ENCODE results near the gene CFAP251.
"Not testable (repeated sequence)": the region's sequence is repeated elsewhere in the genome, so short reads cannot be mapped to it uniquely, and the experiment has no call there.

The CFAP251 gene

GRCh38 chr12:121917950-121918678 is at the start of gene CFAP251:
TSS of gene CFAP251 (plus strand) at chr12:121918592. CDS start at chr12:121921306, 2,714 bp downstream.
- no peak for DNase-seq

- not testable (repeated sequence) for DNase-seq
Measured at GRCh38 chr12:121869229-121869628, 49.2 kb upstream of the CFAP251 start.

DNA sequence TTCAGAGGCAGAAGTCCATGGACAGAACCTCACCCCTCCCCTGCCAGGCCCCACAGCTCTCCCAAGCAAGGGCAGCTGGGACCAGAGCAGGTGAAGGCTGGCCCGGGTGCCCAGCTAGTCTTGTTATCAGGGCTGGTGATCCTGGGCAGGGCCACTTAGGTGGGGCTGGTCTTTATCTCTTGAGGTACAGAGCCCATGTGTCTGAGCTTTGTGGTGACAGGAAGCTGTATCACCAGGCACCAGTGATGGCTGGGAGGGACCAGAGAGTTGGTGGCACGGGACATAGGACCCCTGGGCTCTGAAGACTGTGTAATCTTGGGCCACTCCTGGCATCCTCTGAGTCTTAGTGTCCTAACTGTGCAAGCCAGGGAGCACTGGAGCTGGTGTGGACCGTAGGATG is 46.9 kb upstream of the CFAP251 start:
- DNase-seq: no peak

GRCh38 chr12:121872546-121873215 is 45.7 kb upstream of the CFAP251 start:
- no peak for DNase-seq

- DNase-seq: no peak
Measured at GRCh38 chr12:121873216-121873569, 45.2 kb upstream of the CFAP251 start.

- no peak for DNase-seq
Measured at GRCh38 chr12:121874071-121874470, 44.3 kb upstream of the CFAP251 start.

GRCh38 chr12:121875582-121875981 is 42.8 kb upstream of the CFAP251 start:
- DNase-seq: no peak

GRCh38 chr12:121876080-121876447 is 42.3 kb upstream of the CFAP251 start:
- DNase-seq: not testable (repeated sequence)

- DNase-seq: no peak
Measured at GRCh38 chr12:121883315-121883660, 35.1 kb upstream of the CFAP251 start.

- not testable (repeated sequence) for DNase-seq
Measured at GRCh38 chr12:121885129-121885528, 33.3 kb upstream of the CFAP251 start.

GRCh38 chr12:121888083-121888477 is 30.3 kb upstream of the CFAP251 start:
- no peak for DNase-seq

- peak; percentile 92 for DNase-seq
Measured at GRCh38 chr12:121888478-121889273, 29.7 kb upstream of the CFAP251 start, which contains the start of gene PSMD9. TSS of gene PSMD9 (plus strand) at chr12:121888790. CDS start at chr12:121888857, 67 bp downstream.

DNA sequence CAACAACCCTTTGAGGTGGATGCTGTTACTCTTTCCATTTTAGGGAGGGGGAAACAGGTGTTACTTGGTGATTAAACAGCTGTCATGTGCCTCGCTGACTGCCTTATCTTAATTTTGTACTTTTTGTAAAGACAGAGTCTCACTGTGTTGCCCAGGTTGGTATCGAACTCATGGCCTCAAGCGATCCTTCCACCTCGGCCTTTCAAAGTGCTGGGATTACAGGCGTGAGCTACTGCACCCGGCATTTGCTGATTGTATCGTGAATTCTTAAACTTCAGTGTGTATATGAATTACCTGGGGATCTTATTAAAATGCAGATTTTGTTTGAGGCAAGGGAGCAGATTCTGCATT is 29.1 kb upstream of the CFAP251 start:
- no peak for DNase-seq

GRCh38 chr12:121889661-121890060 is 28.7 kb upstream of the CFAP251 start:
- DNase-seq: not testable (repeated sequence)

DNA sequence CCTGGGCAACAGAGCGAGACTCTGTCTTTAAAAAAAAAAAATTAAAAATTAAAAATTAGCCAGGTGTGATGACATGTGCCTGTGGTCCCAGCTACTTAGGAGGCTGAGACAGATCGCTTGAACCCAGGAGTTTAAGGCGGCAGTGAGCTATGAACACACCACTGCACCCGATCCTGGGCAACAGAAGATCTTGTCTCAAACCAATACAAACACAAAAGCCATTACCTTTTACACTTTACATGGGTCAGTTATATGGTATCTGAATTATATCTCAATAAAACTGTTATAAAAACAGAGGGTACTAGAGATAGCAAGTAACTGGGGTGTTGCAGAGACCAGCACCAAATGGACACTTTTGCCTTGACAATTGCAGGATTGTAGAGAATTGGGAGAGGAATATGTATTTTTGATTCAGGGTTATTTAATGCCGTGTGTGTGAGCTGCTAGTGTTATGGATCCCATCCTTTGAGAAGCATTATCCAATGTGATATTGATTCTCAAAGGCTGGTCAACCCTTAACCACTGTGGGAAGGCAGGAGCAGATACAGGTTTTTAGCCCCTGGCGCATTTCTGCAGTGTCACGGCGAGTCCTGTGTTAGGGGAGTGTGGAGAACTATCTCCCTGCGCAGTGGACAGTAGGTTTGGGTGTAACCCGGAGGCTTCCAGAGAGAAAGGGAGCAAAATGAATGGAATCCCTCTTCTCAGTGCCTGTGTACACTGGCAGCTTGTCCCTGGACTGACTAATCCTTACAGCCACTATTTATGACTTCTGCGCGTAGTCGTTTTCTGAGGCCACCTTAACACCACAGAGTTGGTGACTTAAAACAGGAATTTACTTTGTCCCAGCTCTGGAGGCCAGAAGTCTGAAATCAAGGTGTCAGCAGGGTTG is 25.5 kb upstream of the CFAP251 start:
- no peak for DNase-seq

DNA sequence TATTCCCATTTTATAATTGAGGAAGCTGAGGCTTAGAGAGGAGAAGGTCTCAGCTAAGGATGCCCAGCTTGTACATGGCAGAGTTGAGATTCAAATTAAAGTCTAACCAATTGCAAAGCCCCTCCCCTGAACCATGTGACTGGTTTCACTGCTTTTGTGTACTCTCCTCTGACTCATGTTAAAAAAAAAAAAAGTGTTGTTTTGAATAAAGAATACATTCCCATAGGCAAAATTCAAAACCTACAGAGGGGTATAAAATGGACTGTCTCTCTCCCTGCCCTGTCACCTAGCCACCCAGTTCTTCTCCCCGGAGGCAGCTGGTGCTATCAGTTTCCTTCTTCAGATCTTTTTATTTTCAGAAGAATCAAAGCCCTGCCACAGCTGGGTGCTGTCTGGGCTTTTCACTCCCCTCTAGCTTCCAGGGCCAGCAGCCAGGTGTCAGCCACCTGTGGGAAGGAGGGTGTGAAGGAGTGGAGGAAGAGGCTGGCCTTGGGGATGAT is 24.4 kb upstream of the CFAP251 start:
- DNase-seq: no peak

DNA sequence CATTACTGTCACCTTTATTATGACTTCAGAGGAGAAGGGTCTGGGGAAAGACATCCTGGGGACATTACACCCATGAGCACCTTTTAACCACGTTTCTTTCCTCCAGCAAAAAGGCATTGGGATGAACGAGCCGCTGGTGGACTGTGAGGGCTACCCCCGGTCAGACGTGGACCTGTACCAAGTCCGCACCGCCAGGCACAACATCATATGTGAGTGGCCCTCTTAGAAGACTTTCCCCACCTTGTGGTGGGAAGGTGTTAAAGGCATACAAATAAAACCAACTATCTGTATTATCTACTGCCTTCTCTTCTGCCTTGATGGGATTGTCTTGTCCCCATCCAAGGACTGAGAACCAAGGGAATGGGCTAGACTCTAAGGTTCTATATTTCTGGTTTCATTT is 23.8 kb upstream of the CFAP251 start:
- DNase-seq: no peak

- DNase-seq: no peak
Measured at GRCh38 chr12:121898287-121898686, 20.1 kb upstream of the CFAP251 start.

DNA sequence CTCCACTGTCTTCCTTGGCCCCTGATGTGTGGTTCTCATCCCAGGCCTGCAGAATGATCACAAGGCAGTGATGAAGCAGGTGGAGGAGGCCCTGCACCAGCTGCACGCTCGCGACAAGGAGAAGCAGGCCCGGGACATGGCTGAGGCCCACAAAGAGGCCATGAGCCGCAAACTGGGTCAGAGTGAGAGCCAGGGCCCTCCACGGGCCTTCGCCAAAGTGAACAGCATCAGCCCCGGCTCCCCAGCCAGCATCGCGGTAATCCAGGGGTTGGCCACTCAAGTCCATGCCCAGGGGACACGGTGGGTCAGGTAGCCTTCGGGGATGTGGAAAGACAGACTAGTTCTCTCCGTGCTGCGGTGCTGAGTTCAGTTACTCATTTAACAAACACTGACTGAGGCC is 18.8 kb upstream of the CFAP251 start:
- no peak for DNase-seq

DNA sequence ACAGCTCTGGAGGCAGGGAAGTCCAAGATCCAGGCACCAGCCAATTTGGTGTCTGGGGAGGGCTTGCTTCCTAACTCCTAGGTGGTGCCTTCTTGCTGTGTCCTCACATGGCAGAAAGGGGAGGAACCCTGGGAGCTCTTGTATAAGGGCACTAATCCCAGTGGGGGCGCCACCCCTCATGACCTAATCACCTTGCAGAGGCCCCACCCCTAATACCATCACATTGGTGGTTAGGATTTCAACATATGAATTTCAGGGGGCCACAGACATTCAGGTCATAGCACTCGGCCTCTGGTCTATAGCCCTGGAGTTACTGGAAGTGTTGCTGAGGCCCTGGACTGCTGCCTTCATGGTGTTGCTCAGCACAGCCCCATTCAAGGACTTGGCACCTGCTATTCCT is 15.2 kb upstream of the CFAP251 start:
- no peak for DNase-seq

DNA sequence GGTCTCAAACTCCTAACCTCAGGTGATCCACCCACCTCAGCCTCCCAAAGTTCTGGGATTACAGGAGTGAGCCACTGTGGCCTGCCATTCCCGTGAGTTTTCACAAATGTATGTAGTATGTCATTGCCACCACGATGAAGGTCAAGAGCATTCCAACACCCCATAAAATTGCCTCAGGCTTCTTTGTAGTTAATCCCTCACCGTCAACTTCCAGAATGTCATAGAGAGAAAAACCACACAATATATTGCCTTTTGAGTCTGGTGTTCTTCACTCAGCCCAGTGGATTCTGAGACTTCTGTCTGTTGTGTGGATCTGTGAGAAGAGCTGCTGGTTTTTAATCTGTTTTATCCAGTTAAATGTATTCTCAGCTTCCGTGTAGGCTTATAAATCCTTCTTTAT is 12.6 kb upstream of the CFAP251 start:
- DNase-seq: no peak

GRCh38 chr12:121908702-121909101 is 9.7 kb upstream of the CFAP251 start:
- DNase-seq: no peak

Measured in NK-92 treated with Interleukin-12 subunit alpha and Interleukin-12 subunit beta, amount 100 ng/mL, for 24 hours (cell line).